GM13977 (cell line): ENCODE measurements around the gene PCDHA2.
A peak's percentile ranks its signal among the peaks of the same experiment; 100 is the strongest.
"Not testable (repeated sequence)": the region's sequence is repeated elsewhere in the genome, so short reads cannot be mapped to it uniquely, and the experiment has no call there.

Source experiments
- DNase-seq: peaks from one replicate; pipeline ENCODE4 v3.0.0; 2012; ENCODE audit warnings: low spot score
- CTCF ChIP-seq: IDR thresholded peaks from 2 replicates; pipeline ENCODE4 v1.5.1; 2012; ENCODE audit warnings: mild to moderate bottlenecking, control low read depth; ENCODE audit not compliant: insufficient read depth; ENCODE audit errors: extremely low read depth, missing control alignments
- in situ Hi-C: fragments of 300-500 bp; cut with MboI; formaldehyde crosslinking; loops from one replicate; pipeline ENCODE4 v1.12.0; 2022; ENCODE audit warnings: low sequenced_read_pairs, low pct_unique_long_range_greater_than_20kb, mixed read lengths, inconsistent platforms; ENCODE audit not compliant: unreplicated experiment

The PCDHA2 gene

GRCh38 chr5:140802781-140803271 lies 8.2 kb downstream of the PCDHA2 start:
- DNase-seq, result no peak
- in situ Hi-C loops, result no loop called here
- TF ChIP-seq CTCF, result no peak

DNA sequence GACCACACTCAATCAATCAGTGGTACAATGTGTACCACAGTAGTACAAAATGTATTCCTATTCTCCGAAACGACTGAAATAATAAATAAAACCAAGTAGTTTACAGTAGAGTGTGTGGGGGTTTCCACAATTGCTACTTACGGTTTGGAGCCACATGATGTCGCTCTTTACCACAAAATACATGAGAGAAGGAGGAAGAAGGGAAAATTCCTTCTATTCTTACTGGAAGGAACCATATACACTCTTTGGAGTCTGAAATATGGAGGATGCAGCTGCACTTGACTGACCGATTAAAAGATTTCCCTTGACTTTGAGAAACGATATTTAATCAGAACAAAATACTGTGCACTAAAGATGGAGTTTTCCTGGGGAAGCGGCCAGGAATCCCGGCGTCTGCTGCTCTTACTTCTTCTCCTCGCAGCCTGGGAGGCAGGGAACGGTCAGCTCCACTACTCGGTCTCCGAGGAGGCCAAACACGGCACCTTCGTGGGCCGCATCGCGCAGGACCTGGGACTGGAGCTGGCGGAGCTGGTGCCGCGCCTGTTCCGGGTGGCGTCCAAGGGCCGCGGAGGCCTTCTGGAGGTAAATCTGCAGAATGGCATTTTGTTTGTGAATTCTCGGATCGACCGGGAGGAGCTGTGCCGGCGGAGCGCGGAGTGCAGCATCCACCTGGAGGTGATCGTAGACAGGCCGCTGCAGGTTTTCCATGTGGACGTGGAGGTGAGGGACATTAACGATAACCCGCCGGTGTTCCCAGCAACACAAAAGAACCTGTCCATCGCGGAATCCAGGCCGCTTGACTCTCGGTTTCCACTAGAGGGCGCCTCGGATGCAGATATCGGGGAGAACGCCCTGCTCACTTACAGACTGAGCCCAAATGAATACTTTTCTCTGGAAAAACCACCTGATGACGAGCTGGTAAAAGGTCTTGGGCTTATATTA lies 12.5 kb downstream of the PCDHA2 start, which contains the start of gene PCDHA4:
Gene PCDHA4 (plus strand): TSS at position 235 of the 942 bp plus-strand sequence.
- no peak for DNase-seq
- in situ Hi-C loops, result no loop called here
- TF ChIP-seq CTCF, result peak; percentile 24

- in situ Hi-C loops, DNase-seq: not testable (repeated sequence)
These were observed 13.7 kb downstream of the PCDHA2 start for GRCh38 chr5:140808241-140808888.

- DNase-seq, result no peak
- no peak for TF ChIP-seq CTCF
- in situ Hi-C loops, result no loop called here
These were observed 14.2 kb downstream of the PCDHA2 start for GRCh38 chr5:140808889-140809291.

GRCh38 chr5:140821375-140822280 lies 27.0 kb downstream of the PCDHA2 start, which contains the start of gene PCDHA5:
PCDHA5 (plus strand) TSS chr5:140821613.
- in situ Hi-C loops, result no loop called here
- peak; percentile 27 for TF ChIP-seq CTCF
- no peak for DNase-seq

- no peak for DNase-seq
- TF ChIP-seq CTCF, result no peak
- in situ Hi-C loops, result no loop called here
These were observed 27.6 kb downstream of the PCDHA2 start for GRCh38 chr5:140822281-140822629.

GRCh38 chr5:140822969-140823368 lies 28.3 kb downstream of the PCDHA2 start:
- in situ Hi-C loops, DNase-seq: not testable (repeated sequence)
